ENCODE measurements around the gene KRTAP10-6.

Gene KRTAP10-6

DNA sequence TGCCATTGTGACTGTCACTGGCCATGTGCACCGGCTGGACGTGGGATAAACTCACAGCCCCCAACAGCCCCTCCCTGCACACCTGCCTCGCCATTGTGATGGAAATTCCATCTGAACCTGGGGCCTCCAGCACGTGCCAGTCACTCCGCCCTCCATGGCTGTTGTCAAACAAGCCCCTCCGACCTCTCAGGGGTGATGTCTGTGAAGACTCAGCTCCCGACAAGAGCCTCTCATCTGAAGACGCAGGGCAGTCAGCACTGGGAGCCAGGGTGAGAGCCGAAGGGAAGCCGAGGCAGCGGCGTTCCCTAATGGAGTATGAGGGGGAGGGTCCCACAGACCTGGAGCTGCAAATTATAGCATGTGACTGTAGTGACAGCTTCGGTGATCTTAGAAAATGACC lies 39.6 kb downstream of the KRTAP10-6 start (continued):
- TF ChIP-seq ESRRG (CRISPR knock-in tag; IDR thresholded peaks at IDR 0.05), result no peak

DNA sequence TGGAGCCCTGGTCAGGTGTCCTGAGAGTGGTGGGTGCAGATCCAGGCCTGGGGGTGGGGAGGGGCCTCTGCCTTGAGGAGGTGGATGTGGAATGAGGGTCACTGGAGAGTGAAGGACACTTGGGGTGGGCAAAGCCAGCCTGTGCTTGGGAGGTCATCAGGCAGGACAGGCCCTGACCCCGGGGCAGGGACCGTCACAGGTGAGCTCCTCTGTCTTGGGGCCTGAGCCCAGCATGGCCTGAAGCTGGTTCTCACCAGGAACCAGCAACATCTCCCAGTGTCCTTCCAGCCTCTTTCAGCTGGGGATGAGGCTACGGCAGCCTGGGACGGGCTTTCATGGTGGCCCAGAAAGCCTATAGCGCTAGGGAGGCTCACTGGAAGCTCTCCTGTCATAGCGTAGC lies 40.2 kb downstream of the KRTAP10-6 start:
- no peak for TF ChIP-seq ZFP3 (CRISPR knock-in tag; IDR thresholded peaks at IDR 0.05)
- TF ChIP-seq CSRNP3 (CRISPR knock-in tag; IDR thresholded peaks at IDR 0.05), result no peak
- TF ChIP-seq PATZ1 (CRISPR knock-in tag; IDR thresholded peaks at IDR 0.05; ENCODE audit: borderline replicate concordance), result no peak
- no peak for TF ChIP-seq OSR1 (CRISPR knock-in tag; IDR thresholded peaks at IDR 0.05)
- TF ChIP-seq ZNF70 (CRISPR knock-in tag; IDR thresholded peaks at IDR 0.05), result no peak
- no peak for TF ChIP-seq TCF4 (CRISPR knock-in tag; IDR thresholded peaks at IDR 0.05; ENCODE audit: borderline replicate concordance)
- TF ChIP-seq ISL1 (CRISPR knock-in tag; IDR thresholded peaks at IDR 0.05), result no peak
- no peak for TF ChIP-seq ESRRG (CRISPR knock-in tag; IDR thresholded peaks at IDR 0.05)
- TF ChIP-seq GLIS3 (CRISPR knock-in tag; IDR thresholded peaks at IDR 0.05), result no peak
- no peak for TF ChIP-seq ARNTL (CRISPR knock-in tag; IDR thresholded peaks at IDR 0.05; ENCODE audit: borderline replicate concordance, low read depth)
- TF ChIP-seq BACH2 (CRISPR knock-in tag; IDR thresholded peaks at IDR 0.05; ENCODE audit: borderline replicate concordance), result no peak
- TF ChIP-seq POU6F1 (CRISPR knock-in tag; IDR thresholded peaks at IDR 0.05; ENCODE audit: borderline replicate concordance, low read depth), result no peak
- no peak for TF ChIP-seq ZFP30 (CRISPR knock-in tag; IDR thresholded peaks at IDR 0.05)
- no peak for TF ChIP-seq ZNF565 (CRISPR knock-in tag; conservative IDR thresholded peaks at IDR 0.05; ENCODE audit: low read depth)
- TF ChIP-seq ZNF8 (CRISPR knock-in tag; IDR thresholded peaks at IDR 0.05), result no peak
- TF ChIP-seq SNAI2 (CRISPR knock-in tag; IDR thresholded peaks at IDR 0.05), result no peak
- TF ChIP-seq ZC3H10 (CRISPR knock-in tag; IDR thresholded peaks at IDR 0.05), result no peak
- TF ChIP-seq, protein P1, sequence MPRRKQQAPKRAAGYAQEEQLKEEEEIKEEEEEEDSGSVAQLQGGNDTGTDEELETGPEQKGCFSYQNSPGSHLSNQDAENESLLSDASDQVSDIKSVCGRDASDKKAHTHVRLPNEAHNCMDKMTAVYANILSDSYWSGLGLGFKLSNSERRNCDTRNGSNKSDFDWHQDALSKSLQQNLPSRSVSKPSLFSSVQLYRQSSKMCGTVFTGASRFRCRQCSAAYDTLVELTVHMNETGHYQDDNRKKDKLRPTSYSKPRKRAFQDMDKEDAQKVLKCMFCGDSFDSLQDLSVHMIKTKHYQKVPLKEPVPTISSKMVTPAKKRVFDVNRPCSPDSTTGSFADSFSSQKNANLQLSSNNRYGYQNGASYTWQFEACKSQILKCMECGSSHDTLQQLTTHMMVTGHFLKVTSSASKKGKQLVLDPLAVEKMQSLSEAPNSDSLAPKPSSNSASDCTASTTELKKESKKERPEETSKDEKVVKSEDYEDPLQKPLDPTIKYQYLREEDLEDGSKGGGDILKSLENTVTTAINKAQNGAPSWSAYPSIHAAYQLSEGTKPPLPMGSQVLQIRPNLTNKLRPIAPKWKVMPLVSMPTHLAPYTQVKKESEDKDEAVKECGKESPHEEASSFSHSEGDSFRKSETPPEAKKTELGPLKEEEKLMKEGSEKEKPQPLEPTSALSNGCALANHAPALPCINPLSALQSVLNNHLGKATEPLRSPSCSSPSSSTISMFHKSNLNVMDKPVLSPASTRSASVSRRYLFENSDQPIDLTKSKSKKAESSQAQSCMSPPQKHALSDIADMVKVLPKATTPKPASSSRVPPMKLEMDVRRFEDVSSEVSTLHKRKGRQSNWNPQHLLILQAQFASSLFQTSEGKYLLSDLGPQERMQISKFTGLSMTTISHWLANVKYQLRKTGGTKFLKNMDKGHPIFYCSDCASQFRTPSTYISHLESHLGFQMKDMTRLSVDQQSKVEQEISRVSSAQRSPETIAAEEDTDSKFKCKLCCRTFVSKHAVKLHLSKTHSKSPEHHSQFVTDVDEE (CRISPR knock-in tag; IDR thresholded peaks at IDR 0.05), result no peak
- TF ChIP-seq, protein P2, sequence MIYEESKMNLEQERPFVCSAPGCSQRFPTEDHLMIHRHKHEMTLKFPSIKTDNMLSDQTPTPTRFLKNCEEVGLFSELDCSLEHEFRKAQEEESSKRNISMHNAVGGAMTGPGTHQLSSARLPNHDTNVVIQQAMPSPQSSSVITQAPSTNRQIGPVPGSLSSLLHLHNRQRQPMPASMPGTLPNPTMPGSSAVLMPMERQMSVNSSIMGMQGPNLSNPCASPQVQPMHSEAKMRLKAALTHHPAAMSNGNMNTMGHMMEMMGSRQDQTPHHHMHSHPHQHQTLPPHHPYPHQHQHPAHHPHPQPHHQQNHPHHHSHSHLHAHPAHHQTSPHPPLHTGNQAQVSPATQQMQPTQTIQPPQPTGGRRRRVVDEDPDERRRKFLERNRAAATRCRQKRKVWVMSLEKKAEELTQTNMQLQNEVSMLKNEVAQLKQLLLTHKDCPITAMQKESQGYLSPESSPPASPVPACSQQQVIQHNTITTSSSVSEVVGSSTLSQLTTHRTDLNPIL (CRISPR knock-in tag; IDR thresholded peaks at IDR 0.05; ENCODE audit: low read depth), result no peak
- no peak for ATAC-seq

GRCh38 chr21:44551340-44551961 lies 40.9 kb downstream of the KRTAP10-6 start, which contains the start of gene KRTAP10-2:
TSS of gene KRTAP10-2 (minus strand) at chr21:44551505. CDS start at chr21:44551458, 47 bp downstream.
- TF ChIP-seq CSRNP3 (CRISPR knock-in tag; IDR thresholded peaks at IDR 0.05) (no peak), GLIS3 (CRISPR knock-in tag; IDR thresholded peaks at IDR 0.05) (no peak), ZFP30 (CRISPR knock-in tag; IDR thresholded peaks at IDR 0.05) (no peak), ARNTL (CRISPR knock-in tag; IDR thresholded peaks at IDR 0.05; ENCODE audit: borderline replicate concordance, low read depth) (no peak), POU6F1 (CRISPR knock-in tag; IDR thresholded peaks at IDR 0.05; ENCODE audit: borderline replicate concordance, low read depth) (no peak), ISL1 (CRISPR knock-in tag; IDR thresholded peaks at IDR 0.05) (no peak), ZC3H10 (CRISPR knock-in tag; IDR thresholded peaks at IDR 0.05) (no peak), PPARA (CRISPR knock-in tag; IDR thresholded peaks at IDR 0.05; ENCODE audit: borderline replicate concordance) (no peak)
- TF ChIP-seq, protein P2 (CRISPR knock-in tag; IDR thresholded peaks at IDR 0.05; ENCODE audit: low read depth), result no peak
- no peak for ATAC-seq
